Stimulated activated CD4-positive, alpha-beta T cell treated with anti-CD3 and anti-CD28 coated beads, Interleukin-1b, Interleukin-23, amount 100 ng/mL, for 24 hours (primary cell): ENCODE measurements around the gene LRPPRC.
"Not testable (repeated sequence)": the region's sequence is repeated elsewhere in the genome, so short reads cannot be mapped to it uniquely, and the experiment has no call there.

Experiments
- DNase-seq, 4 experiments: peaks; one replicate each; pipeline ENCODE4 v3.0.0-alpha.2; 2020; ENCODE audit warnings: low read depth in 4 of 4, low spot score in 1 of 4

LRPPRC gene

GRCh38 chr2:43995733-43996533 is at the start of gene LRPPRC:
Gene LRPPRC (minus strand): TSS chr2:43995989. CDS start chr2:43995947, 42 bp downstream.
- DNase-seq: peak; percentile 66 to 83 (median 80)

GRCh38 chr2:44045061-44045460 is 49.3 kb upstream of the LRPPRC start:
- no peak for DNase-seq

GRCh38 chr2:44044281-44044720 is 48.5 kb upstream of the LRPPRC start:
- peak; percentile 45 to 72 (median 60) for DNase-seq

- DNase-seq: no peak
These were observed 44.6 kb upstream of the LRPPRC start for GRCh38 chr2:44040365-44040764.

- DNase-seq: no peak
These were observed 42.5 kb upstream of the LRPPRC start for GRCh38 chr2:44038277-44038676.

- DNase-seq: no peak
These were observed 41.4 kb upstream of the LRPPRC start for GRCh38 chr2:44037221-44037620.

- DNase-seq: no peak
These were observed 38.2 kb upstream of the LRPPRC start for GRCh38 chr2:44033947-44034346.

GRCh38 chr2:44027076-44027475 is 31.3 kb upstream of the LRPPRC start:
- DNase-seq: not testable (repeated sequence)

- DNase-seq: peak in 1 of 4 experiments; percentile 20
These were observed 20.5 kb upstream of the LRPPRC start for GRCh38 chr2:44016282-44016681.

GRCh38 chr2:44015239-44015638 is 19.4 kb upstream of the LRPPRC start:
- no peak for DNase-seq

GRCh38 chr2:44013205-44013604 is 17.4 kb upstream of the LRPPRC start:
- DNase-seq: not testable (repeated sequence)

- DNase-seq: no peak
These were observed 14.5 kb upstream of the LRPPRC start for GRCh38 chr2:44010266-44010665.

GRCh38 chr2:44009136-44009735 is 13.4 kb upstream of the LRPPRC start:
- no peak for DNase-seq

- no peak for DNase-seq
These were observed 10.1 kb upstream of the LRPPRC start for GRCh38 chr2:44005846-44006245.

- no peak for DNase-seq
These were observed 9.2 kb upstream of the LRPPRC start for GRCh38 chr2:44004735-44005602.

GRCh38 chr2:44001716-44002115 is 5.9 kb upstream of the LRPPRC start:
- DNase-seq: no peak

- no peak for DNase-seq
These were observed 2.5 kb upstream of the LRPPRC start for GRCh38 chr2:43998263-43998662.

- no peak for DNase-seq
These were observed 2.4 kb downstream of the LRPPRC start for GRCh38 chr2:43993437-43993836.

- no peak for DNase-seq
These were observed 6.2 kb downstream of the LRPPRC start for GRCh38 chr2:43989545-43989944.

GRCh38 chr2:43986600-43986999 is 9.2 kb downstream of the LRPPRC start:
- no peak for DNase-seq

GRCh38 chr2:43985359-43985758 is 10.4 kb downstream of the LRPPRC start:
- DNase-seq: no peak

- DNase-seq: no peak
These were observed 11.3 kb downstream of the LRPPRC start for GRCh38 chr2:43984533-43984932.
